ENCODE data around the gene UROC1.

UROC1 gene

GRCh38 chr3:126494204-126494969, 23.2 kb downstream of the UROC1 start:
- no peak for DNase-seq

DNA sequence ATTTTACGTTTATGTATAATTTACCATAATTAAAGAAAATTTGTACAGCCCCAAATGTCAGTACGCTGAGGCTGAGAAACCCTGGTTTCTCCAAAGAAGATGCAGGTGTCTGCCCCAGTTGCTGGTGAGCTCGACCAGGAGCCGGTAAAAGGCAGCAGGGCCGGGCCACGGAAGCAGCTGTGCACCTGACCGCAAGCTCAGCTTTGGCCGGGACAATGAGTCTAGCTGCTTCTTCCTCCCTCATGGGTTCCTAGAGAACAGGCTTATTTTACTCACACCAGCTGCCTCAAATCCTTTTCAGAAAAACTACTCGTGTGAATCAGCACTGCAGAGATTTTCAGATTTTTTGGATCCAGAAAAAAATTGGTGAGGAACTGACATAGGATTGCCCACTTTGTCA, 23.8 kb downstream of the UROC1 start:
- no peak for DNase-seq

GRCh38 chr3:126493051-126493450, 24.5 kb downstream of the UROC1 start:
- no peak for DNase-seq

- no peak for DNase-seq
Measured at GRCh38 chr3:126491221-126492013, 26.2 kb downstream of the UROC1 start.

DNA sequence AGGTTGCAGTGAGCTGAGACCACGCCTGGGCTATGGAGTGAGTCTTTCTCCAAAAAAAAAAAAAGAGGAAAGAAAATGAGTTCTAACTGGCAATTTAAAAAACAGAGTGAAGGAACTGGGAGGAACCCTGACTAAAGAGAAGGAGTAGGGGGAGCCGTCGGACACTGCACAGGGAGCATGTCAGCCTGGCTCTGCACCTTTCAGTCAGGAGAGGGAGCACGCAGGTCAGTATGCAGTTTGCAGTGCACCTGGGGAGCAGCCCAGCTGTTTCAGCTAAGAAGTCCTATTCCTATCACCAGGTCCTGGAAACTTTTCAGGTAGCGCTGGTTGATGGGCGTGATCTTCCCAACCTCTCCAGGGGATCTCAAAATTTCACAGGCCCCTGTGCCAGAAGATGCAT, 27.0 kb downstream of the UROC1 start:
- no peak for DNase-seq

GRCh38 chr3:126488886-126489569, 28.5 kb downstream of the UROC1 start:
- DNase-seq, result no peak

- no peak for DNase-seq
Measured at GRCh38 chr3:126488185-126488584, 29.4 kb downstream of the UROC1 start.

DNA sequence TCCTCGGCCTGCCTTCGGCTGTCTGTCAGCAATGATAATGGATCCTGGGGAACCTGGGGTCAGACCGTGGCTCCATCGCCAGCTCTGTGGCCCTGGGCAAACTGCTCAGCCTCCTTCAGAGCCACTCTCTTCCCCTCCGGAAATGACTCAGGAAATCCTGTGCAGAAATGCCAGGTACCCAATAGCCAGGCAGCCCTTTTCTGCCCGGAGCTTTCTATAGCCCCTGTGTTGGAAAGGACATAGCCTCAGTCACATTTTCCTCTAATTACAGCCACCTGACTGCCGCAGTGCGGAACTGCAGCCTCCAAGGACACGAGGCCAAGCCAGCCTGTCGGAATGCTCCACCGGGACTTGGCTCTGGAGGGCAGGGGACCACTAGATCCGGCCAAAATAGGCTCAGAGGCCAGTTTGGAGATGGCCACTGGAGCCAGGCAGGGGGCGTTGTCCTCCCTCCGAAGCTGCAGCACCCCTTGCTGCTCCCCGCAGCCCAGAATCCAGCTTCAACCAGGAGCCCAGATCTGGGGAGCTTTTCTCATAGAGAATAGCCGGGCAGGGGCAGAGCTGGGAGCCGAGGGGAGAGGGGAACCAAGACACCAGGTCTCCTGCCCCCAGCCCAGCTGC, 30.3 kb downstream of the UROC1 start:
- DNase-seq, result no peak

DNA sequence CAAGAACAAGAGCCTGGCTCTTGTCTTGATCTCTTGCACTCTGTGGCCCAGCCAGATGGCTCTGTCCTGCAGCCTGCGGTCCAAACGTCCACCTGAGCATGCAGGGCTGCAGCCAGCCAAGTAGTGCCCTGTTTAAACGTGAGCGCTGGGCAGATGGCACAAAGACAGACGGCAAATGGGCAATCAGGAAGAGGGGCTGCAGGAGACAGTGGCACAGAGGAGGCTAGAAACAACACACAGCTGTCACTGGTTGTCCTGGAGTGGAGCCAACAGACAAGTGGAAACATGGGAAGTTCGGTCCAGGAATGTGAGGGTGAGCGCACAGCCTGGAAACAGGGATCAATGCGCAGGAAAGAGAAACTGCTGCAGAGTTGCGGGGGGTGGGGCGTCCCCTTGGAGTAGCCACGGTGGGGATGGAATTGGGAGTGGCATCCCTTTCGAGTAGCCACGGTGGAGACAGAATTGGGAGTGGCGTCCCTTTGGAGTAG, 31.2 kb downstream of the UROC1 start:
- DNase-seq, result peak; percentile 76

DNA sequence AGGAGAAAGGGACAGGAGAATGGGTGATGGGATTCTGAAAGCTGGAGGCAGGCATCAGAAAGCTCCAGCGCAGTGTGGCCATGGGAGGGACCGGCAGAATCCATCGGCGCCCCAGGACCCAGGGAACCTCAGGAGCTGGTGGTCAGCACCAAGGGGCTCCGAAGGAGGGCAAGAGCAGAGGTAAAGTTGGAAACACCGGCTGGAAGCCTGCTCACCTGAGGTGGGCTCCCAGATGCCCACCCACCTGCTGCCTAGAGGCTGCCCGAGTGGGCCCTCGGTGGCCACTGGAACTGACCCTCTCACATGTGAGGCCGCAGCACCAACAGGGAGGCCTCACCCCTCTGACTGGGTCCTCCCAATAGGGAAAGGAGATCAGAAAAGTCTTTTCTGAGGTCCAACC, 31.6 kb downstream of the UROC1 start:
- DNase-seq, result no peak

GRCh38 chr3:126485176-126485897, 32.2 kb downstream of the UROC1 start:
- no peak for DNase-seq

DNA sequence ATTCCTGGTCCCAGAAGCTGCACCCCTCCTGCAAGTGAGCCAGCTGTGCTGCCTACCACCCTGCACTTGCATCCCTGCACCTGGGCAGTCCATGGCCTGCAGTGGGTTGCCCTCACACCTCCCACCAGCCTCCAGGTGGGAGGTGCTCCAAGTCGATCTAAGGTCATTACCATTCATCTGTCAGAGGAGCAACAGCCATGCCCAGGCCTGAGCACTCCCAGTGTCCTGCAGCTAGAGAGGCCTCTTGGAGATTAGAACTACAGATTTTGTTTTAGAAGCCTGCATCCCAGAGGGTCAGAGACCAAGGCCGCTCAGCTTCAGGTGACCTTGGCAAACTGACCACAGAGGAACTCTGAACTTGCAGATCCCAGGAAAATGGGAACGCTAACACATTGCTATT, 32.9 kb downstream of the UROC1 start:
- no peak for DNase-seq

DNA sequence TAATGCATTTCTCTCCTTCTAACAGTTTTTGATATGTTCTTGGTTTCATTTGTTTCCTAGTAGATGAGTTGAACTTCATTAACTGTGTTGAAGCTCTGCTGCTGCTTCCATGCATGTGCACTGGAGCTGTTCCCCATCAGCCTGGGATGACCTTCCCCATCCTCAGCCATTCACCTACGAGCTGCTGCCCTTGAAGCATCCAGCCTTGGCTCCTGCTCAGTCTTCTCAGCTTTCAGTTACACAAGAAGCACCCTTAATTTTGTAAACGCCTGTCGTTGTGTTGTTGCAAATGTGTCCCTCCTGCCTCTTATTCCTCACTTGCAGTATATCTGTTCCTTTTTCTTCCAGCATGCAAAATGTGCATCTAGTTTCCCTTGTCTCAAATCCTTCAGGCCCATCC, 33.4 kb downstream of the UROC1 start:
- DNase-seq, result no peak

- DNase-seq, result no peak
Measured at GRCh38 chr3:126483321-126483761, 34.2 kb downstream of the UROC1 start.

- no peak for DNase-seq
Measured at GRCh38 chr3:126482503-126483255, 34.9 kb downstream of the UROC1 start.

GRCh38 chr3:126481808-126482502, 35.6 kb downstream of the UROC1 start:
- peak; percentile 35 for DNase-seq

DNA sequence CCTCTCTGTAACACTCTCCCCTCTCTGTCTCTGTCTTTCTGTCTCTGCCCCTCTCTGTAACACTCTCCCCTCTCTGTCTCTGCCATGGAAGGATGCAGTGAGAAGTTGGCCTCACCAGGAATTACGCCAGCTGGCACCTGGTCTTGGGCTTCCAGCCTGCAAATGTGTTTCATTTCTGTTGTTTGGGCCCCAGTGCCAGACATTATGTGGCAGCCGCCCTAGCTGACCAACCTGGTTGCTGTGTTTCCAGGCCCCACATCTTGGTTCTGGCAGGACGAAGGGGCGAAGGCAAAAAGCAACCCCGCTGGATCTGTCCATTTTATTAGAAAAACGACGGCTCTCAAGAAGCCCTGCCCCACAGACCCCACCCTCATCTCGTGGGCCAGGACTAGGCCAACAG, 36.7 kb downstream of the UROC1 start:
- no peak for DNase-seq

DNA sequence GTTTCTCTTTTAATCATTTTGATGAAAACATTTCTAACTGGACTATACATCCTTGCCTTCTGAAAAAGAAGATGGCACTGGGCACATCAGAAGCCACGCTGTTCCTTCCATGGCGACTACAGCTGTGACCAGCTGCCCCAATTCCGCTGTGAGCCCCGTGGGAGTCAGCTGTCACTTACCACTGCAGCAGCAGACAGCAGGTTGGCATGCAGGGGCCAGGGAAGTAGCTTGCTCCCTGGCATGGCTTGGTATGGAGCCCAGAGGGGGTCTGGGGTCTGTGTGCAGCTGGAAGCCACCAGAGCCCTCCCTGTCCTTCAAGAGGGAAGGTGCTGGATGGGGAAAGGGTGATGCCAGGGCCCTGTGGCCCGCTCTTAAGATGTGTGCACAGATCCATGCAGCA, 37.4 kb downstream of the UROC1 start:
- no peak for DNase-seq

DNA sequence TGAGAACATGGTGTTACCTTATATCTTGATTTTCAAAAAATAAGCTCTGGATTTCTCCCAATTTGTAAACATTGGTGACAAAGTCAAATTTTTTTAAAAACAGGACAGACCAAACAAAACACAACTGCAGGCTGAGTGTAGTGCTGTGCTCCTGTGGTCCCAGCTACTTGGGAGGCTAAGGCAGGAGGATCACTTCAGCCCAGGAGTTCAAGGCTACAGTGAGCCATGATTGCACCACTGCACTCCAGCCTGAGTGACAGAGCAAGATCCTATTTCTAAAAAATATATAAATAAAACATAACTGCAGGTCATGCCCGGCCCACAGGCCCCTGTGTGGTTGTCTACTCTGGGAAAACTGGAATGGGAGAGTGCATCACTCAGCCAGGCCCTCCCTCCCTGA, 37.9 kb downstream of the UROC1 start:
- DNase-seq, result no peak

GRCh38 chr3:126478581-126479310, 38.8 kb downstream of the UROC1 start:
- DNase-seq, result no peak
